GM18498 (cell line): ENCODE measurements around the gene ADAMTSL5.
"Not testable (repeated sequence)": the region's sequence is repeated elsewhere in the genome, so short reads cannot be mapped to it uniquely, and the experiment has no call there.

Source experiments
- ATAC-seq: cut with Tn5 transposase; IDR thresholded peaks from one replicate; pipeline ENCODE4 v1.9.1; 2021; ENCODE audit warnings: mild to moderate bottlenecking, moderate library complexity; ENCODE audit not compliant: unreplicated experiment

The ADAMTSL5 gene

GRCh38 chr19:1512671-1513498 lies at the start of gene ADAMTSL5:
Gene ADAMTSL5 (minus strand): TSS chr19:1513019. CDS start chr19:1510943, 2,076 bp downstream.
- no peak for ATAC-seq

- no peak for ATAC-seq
Measured at GRCh38 chr19:1561236-1561842, 48.5 kb upstream of the ADAMTSL5 start.

GRCh38 chr19:1560286-1560882 lies 47.6 kb upstream of the ADAMTSL5 start:
- ATAC-seq: no peak

- ATAC-seq: no peak
Measured at GRCh38 chr19:1558552-1558951, 45.7 kb upstream of the ADAMTSL5 start.

GRCh38 chr19:1556390-1557070 lies 43.7 kb upstream of the ADAMTSL5 start:
- no peak for ATAC-seq

GRCh38 chr19:1555487-1556389 lies 42.9 kb upstream of the ADAMTSL5 start:
- no peak for ATAC-seq

- ATAC-seq: no peak
Measured at GRCh38 chr19:1554968-1555367, 42.1 kb upstream of the ADAMTSL5 start.

- no peak for ATAC-seq
Measured at GRCh38 chr19:1553415-1553814, 40.6 kb upstream of the ADAMTSL5 start.

GRCh38 chr19:1551068-1552040 lies 38.5 kb upstream of the ADAMTSL5 start:
- ATAC-seq: no peak

GRCh38 chr19:1549332-1549945 lies 36.6 kb upstream of the ADAMTSL5 start:
- no peak for ATAC-seq

GRCh38 chr19:1540365-1540925 lies 27.6 kb upstream of the ADAMTSL5 start:
- no peak for ATAC-seq

- not testable (repeated sequence) for ATAC-seq
Measured at GRCh38 chr19:1539749-1540148, 26.9 kb upstream of the ADAMTSL5 start.

- ATAC-seq: no peak
Measured at GRCh38 chr19:1538978-1539377, 26.2 kb upstream of the ADAMTSL5 start.

GRCh38 chr19:1535699-1536098 lies 22.9 kb upstream of the ADAMTSL5 start:
- not testable (repeated sequence) for ATAC-seq

- no peak for ATAC-seq
Measured at GRCh38 chr19:1534972-1535371, 22.2 kb upstream of the ADAMTSL5 start.

GRCh38 chr19:1533510-1534150 lies 20.8 kb upstream of the ADAMTSL5 start:
- no peak for ATAC-seq

- ATAC-seq: no peak
Measured at GRCh38 chr19:1532003-1532402, 19.2 kb upstream of the ADAMTSL5 start.

GRCh38 chr19:1531587-1531986 lies 18.8 kb upstream of the ADAMTSL5 start:
- no peak for ATAC-seq
